HG03175 (cell line): ENCODE results near the gene BLOC1S4.
"Not testable (repeated sequence)": the region's sequence is repeated elsewhere in the genome, so short reads cannot be mapped to it uniquely, and the experiment has no call there.

ENCODE experiments used
- ATAC-seq: cut with Tn5 transposase; IDR thresholded peaks from one replicate; pipeline ENCODE4 v1.9.1; 2021; ENCODE audit warnings: mild to moderate bottlenecking, moderate library complexity; ENCODE audit not compliant: unreplicated experiment

BLOC1S4 gene

GRCh38 chr4:6734165-6734786, 18.3 kb downstream of the BLOC1S4 start:
- ATAC-seq: no peak

- ATAC-seq: no peak
These were observed 23.9 kb downstream of the BLOC1S4 start for GRCh38 chr4:6739920-6740319.

- no peak for ATAC-seq
These were observed 24.4 kb downstream of the BLOC1S4 start for GRCh38 chr4:6740347-6740746.

DNA sequence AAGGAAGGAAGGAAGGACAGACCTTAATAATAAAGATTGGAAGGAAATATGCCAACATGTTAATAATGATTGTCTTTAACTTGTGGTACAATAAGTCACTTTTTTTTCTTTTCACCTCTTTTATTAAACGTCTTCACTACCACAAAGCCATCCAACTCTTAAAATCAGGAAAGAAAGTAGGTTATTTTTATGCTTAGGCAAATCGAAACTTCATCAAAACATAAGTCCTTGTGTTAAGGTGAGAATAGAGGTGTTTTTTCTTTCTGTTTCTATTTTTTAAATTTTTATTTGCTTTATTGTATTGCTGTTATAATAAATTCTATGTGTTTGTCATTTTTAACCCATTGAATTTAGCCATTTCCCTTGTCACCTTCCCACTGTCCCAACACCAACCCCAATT, 26.5 kb downstream of the BLOC1S4 start:
- no peak for ATAC-seq

GRCh38 chr4:6742989-6743388, 27.0 kb downstream of the BLOC1S4 start:
- no peak for ATAC-seq

GRCh38 chr4:6746721-6747293, 30.8 kb downstream of the BLOC1S4 start:
- no peak for ATAC-seq

DNA sequence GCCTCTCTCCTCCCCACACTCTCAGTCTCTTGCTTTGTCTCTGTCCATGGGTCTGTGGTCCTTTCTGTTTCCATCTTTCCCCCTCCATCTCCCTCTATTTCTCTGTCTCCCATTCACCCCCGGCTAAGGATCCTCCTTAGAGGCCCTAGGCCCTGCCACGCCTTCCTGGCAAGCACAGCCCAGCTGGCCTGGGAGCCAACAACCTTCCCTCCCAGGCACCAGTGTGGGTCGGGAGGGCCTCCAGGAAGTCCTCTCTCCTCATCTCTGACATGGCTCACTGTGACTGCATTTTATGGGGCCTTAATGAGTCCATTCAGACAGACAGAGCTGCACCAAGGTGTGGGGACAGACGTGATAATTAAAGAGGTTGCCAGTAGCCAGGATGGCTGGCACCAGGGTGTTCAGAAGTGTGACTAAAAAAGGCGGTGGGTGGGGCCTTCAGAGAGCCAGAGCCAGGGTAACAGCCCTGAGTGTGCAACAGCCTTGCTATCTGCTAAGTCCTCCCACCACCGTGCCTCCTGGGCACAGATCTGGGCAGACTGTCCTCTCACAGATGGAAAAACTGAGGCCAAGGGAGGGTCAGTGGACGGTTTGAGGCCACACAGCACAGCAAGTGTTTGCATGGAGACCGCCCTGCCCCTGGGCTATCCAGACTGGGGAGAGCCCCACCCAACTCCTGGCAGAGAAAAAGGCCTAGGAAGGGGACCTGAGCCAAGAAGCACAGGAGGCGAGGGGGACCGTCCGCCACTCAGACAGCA, 31.5 kb downstream of the BLOC1S4 start:
- no peak for ATAC-seq

DNA sequence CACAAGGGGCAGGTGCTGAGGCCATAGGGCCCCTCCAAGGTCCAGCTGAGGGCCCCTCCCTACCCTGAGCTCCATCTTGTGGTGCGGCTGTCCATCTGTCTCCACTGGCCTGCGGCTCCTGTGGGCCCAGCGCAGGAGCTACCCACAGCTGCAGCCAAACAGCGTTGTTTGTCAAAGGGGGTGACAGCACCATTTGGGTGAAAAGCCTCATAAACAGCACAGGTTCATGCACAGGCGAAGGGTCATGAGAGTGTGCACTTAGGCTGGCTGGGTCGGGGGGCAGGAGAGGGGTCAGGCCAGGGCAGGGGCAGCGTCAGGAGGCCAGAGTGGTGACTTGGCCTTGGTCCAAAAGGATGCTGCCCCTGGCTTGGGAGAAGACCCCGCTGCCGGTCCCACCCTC, 32.3 kb downstream of the BLOC1S4 start:
- no peak for ATAC-seq

GRCh38 chr4:6749340-6750171, 33.6 kb downstream of the BLOC1S4 start:
- ATAC-seq: no peak

- ATAC-seq: no peak
These were observed 34.6 kb downstream of the BLOC1S4 start for GRCh38 chr4:6750286-6751221.

- no peak for ATAC-seq
These were observed 35.9 kb downstream of the BLOC1S4 start for GRCh38 chr4:6751611-6752485.

DNA sequence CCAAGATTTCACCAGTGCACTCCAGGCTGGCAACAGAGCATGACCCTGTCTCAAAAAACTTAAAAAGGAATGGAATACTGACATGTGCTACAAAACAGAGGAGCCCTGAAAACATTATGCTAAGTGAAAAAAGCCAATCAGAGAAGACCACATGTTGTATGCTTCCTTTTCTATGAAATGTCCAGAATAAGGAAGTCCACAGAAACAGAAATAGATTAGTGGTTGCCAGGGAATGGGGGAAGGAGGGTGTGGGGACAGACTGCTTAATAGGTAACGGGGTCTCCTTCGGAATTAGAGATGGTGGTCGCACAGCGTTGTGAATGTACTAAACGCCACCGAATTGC, 36.5 kb downstream of the BLOC1S4 start:
- ATAC-seq: no peak

DNA sequence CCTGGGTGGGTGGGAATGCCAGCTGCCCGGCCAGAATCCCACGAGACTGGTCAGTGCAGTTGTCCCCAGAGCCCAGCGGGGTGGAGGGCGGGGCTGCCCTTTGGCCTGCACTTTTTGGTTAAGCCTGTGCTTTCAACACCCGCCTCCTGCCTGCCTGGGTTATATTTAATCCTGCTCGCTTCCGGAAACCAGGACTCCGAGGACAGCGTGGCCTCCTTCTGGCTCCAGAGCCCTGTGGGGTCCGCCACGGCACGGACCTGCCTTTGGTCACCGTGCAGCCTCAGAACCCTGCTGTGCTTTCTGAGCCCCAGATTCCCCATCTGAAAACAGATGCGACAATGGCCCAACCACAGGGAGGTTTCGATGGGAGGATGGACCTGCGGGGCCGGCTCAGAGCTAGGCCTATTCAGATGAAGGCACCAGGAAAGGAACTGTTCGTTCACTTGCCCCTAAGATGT, 37.2 kb downstream of the BLOC1S4 start:
- ATAC-seq: no peak

DNA sequence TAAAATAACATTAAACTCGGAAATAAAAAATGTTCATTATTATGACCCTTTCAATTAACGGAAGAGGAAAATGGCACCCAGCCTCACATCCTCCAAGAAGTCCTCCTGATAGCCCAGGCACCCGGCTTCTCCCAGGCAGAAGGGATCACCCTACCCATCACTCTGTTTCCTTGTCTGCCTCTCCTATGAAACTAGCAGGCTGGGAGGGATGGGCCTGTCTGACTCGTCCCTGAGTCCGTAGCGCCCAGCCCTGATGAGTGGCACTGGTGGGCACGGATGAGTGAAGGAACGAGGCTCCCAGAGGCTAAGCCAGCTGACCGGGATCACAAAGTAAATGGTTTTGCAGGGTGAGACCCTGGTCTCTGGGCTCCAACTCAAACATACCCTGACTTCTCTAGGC, 37.9 kb downstream of the BLOC1S4 start:
- no peak for ATAC-seq

DNA sequence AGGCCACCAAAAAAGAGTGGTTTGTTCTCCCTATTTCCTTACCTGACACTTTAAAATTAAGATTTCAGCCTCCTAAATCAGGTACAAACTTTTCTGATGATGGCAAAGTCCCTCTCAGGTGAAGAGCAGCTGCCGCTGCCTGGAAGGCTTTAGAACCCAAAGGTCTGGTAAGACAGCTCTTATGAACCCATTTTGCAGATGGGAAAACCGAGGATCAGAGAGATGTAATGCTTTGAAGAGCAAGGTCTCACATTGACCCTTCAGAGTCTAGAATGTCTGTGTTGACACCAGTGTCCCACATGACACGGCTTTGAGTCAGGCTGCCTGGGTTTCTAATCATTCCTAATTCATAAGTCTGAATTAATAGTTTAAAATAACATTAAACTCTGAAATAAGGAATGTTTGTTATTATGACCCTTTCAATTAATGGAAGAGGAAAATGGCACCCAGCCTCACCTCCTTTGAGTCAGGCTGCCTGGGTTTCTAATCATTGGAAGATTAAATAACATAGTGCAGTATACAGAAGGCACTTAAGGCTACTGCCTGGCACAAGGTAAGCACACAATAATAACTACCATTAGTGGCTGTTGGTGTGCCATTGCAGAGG, 38.6 kb downstream of the BLOC1S4 start:
- ATAC-seq: no peak

DNA sequence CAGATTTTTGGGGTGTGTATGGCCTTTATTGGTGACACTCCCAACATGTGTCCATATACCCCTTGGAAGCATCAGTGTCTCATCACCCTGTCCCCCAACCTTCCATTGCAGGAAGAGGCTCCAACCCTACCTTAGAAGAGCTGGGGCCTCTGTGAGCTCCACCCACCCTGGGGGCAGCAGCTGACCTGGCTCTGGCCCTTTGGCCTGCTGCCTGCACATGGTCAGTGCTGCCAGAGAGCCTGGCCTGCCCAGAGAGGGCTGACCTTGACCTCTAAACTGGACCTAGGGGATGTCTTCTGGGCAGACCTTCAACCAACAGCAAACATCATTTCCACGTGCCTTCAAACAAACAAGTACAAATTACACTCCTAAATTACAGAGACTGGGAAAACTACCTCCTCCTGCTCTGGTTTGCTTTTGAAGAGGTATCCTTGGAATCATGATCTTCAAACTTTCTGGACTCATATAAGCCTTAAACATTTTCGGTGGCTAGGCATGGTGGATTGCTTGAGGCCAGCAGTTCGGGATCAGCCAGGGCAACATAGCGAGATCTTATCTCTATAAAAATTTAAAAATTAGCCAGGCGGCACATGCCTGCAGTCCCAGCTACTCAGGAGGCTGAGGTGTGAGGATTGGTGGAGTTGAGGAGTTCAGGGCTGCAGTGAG, 39.2 kb downstream of the BLOC1S4 start:
- ATAC-seq: no peak

- ATAC-seq: not testable (repeated sequence)
These were observed 40.4 kb downstream of the BLOC1S4 start for GRCh38 chr4:6756345-6756744.

GRCh38 chr4:6758728-6759127, 42.8 kb downstream of the BLOC1S4 start:
- no peak for ATAC-seq
